PC-3 (cell line): ENCODE data around the gene ZNHIT6. TPM values are rescaled to one million over a fixed set of nuclear protein-coding genes. Genes with fewer than 3 reads are reported as not detected.
A peak's percentile ranks its signal among the peaks of the same experiment; 100 is the strongest.

ENCODE experiments used
- ATAC-seq: fragments of 200-7000 bp; cut with Tn5 transposase; 2 replicates; pipeline ENCODE4 v1.9.1; 2020; ENCODE audit warnings: mild to moderate bottlenecking, moderate library complexity
- BruUV-seq: library from RNA; stranded (reverse); fragments of 400-500 nt; replicated peaks from 2 replicates; lab custom pipeline; 2021; lab: Mats Ljungman, UMichigan
- CTCF ChIA-PET: fragments of 300-600 bp; sonication (Branson Sonifier 250); formaldehyde crosslinking; loops from one replicate; lab custom pipeline; 2022; ENCODE audit warnings: antibody characterized with exemption; lab: Charles Lee
- POLR2A ChIA-PET: fragments of 300-600 bp; sonication (Branson Sonifier 250); formaldehyde crosslinking; loops from one replicate; lab custom pipeline; 2022; ENCODE audit warnings: antibody characterized with exemption; ENCODE audit not compliant: unreplicated experiment; lab: Charles Lee
- DNase-seq: peaks from one replicate; pipeline ENCODE4 v3.0.0-alpha.2; 2015
- H2AFZ ChIP-seq: fragments of 300-600 bp; sonication (generic); 2 replicates; pipeline ENCODE4 v1.6.0; 2016; ENCODE audit warnings: antibody characterized with exemption, low read length
- H3F3A ChIP-seq: fragments of 300-600 bp; sonication (generic); one replicate; pipeline ENCODE4 v1.6.0; 2017; ENCODE audit warnings: antibody characterized with exemption, low read length, control low read depth, mild to moderate bottlenecking; ENCODE audit not compliant: unreplicated experiment
- H3K27ac ChIP-seq: fragments of 300-600 bp; sonication (generic); 2 replicates; pipeline ENCODE4 v1.5.1; 2016; ENCODE audit warnings: mild to moderate bottlenecking, low read length
- H3K27me3 ChIP-seq: fragments of 300-600 bp; sonication (generic); 2 replicates; pipeline ENCODE4 v1.6.1; 2016; ENCODE audit warnings: low read length, mixed read lengths
- H3K36me3 ChIP-seq: fragments of 300-600 bp; sonication (generic); 2 replicates; pipeline ENCODE4 v1.6.1; 2016; ENCODE audit warnings: low read depth, mixed run types, low read length, mixed read lengths
- H3K4me1 ChIP-seq: fragments of 300-600 bp; sonication (generic); 2 replicates; pipeline ENCODE4 v1.5.1; 2016; ENCODE audit warnings: low read length; ENCODE audit not compliant: insufficient read depth
- H3K4me2 ChIP-seq: fragments of 300-600 bp; sonication (generic); 2 replicates; pipeline ENCODE4 v1.6.0; 2016; ENCODE audit warnings: low read length
- H3K4me3 ChIP-seq: fragments of 300-600 bp; sonication (generic); 2 replicates; pipeline ENCODE4 v1.5.1; 2016; ENCODE audit warnings: mild to moderate bottlenecking, low read length, mixed read lengths
- H3K79me2 ChIP-seq: fragments of 300-600 bp; sonication (generic); 2 replicates; pipeline ENCODE4 v1.6.1; 2017; ENCODE audit warnings: low read length, mixed read lengths
- H3K9ac ChIP-seq: fragments of 300-600 bp; sonication (generic); 2 replicates; pipeline ENCODE4 v1.6.0; 2016; ENCODE audit warnings: mild to moderate bottlenecking, low read length
- H3K9me2 ChIP-seq: fragments of 300-600 bp; sonication (generic); replicated peaks from 2 replicates; pipeline ENCODE4 v1.6.1; 2016; ENCODE audit warnings: mixed run types, low read length, mixed read lengths
- H3K9me3 ChIP-seq: fragments of 300-600 bp; sonication (generic); 2 replicates; pipeline ENCODE4 v1.6.1; 2016; ENCODE audit warnings: low read length, mixed read lengths
- H4K20me1 ChIP-seq: fragments of 300-600 bp; sonication (generic); 2 replicates; pipeline ENCODE4 v1.6.1; 2016; ENCODE audit warnings: low read length, mixed read lengths
- CTCF ChIP-seq: fragments of 300-600 bp; sonication (generic); conservative IDR thresholded peaks from 2 replicates; pipeline ENCODE4 v1.5.1; 2017; ENCODE audit warnings: antibody characterized with exemption, low read depth, mild to moderate bottlenecking, low read length
- EZH2 ChIP-seq: fragments of 300-600 bp; sonication (generic); IDR thresholded peaks from one replicate; pipeline ENCODE4 v1.6.1; 2017; ENCODE audit warnings: antibody characterized with exemption, mild to moderate bottlenecking, low read length; ENCODE audit not compliant: unreplicated experiment
- EZH2phosphoT487 ChIP-seq: fragments of 300-600 bp; sonication (generic); IDR thresholded peaks from 2 replicates; pipeline ENCODE4 v1.6.1; 2018; ENCODE audit warnings: mild to moderate bottlenecking, antibody characterized with exemption, low read length, borderline replicate concordance
- intact Hi-C: fragments of 100-400 bp; cut with micrococcal nuclease; formaldehyde crosslinking; loops from 2 replicates; pipeline ENCODE4 v1.9.0; 2023
- total RNA-seq: library from RNA; depleted of rRNA; stranded (reverse); fragments of >200 nt; gene quantifications from 2 replicates; pipeline ENCODE4 v1.2.3, GENCODE V29; 2014

ZNHIT6 gene
- total RNA-seq, 1 experiment from 2014 or later = 18.3 TPM

GRCh38 chr1:85654066-85654782 lies 54.0 kb downstream of the ZNHIT6 start:
- peaks cover 14% of the 10 kb centered on the region for H3K79me2 ChIP-seq
- H3K9ac ChIP-seq = 0 out of 2 replicates have a peak overlapping the region, but pooled peaks have one; percentile 10
- peak overlapping the region; percentile 81 for H3K27ac ChIP-seq
- peaks cover 36% of the 10 kb centered on the region for H3K36me3 ChIP-seq
- no peaks in the 10 kb centered on the region for H3K27me3 ChIP-seq
- H3K4me2 ChIP-seq = peak overlapping the region; percentile 49
- H2AFZ ChIP-seq = no peak overlapping the region
- intact Hi-C loops = no loop called here
- H4K20me1 ChIP-seq = no peaks in the 10 kb centered on the region
- CTCF ChIA-PET = interaction anchor here (0.7 kb wide), 1 partner anchor 73 kb away, joined by 3 read pairs; the partner anchor contains the start of gene CCN1
- POLR2A ChIA-PET = interaction anchor here (1.3 to 1.8 kb wide), 2 partner anchors 25 to 74 kb away, joined by 8 to 13 read pairs; partner anchors contain the start of gene CCN1
- TF ChIP-seq EZH2phosphoT487 (no peak), CTCF (no peak), EZH2 (no peak)
- peaks cover 8% of the 10 kb centered on the region for H3F3A ChIP-seq
- H3K4me3 ChIP-seq = 0 out of 2 replicates have a peak overlapping the region, but pooled peaks have one; percentile 4
- peak; percentile 81 for ATAC-seq
- peaks cover 43% of the 10 kb centered on the region for H3K4me1 ChIP-seq
- DNase-seq = peak; percentile 82
- no TSS peak for BruUV-seq
- H3K9me3 ChIP-seq = no peaks in the 10 kb centered on the region
- H3K9me2 ChIP-seq = no peaks in the 10 kb centered on the region

GRCh38 chr1:85652327-85652726 lies 55.9 kb downstream of the ZNHIT6 start:
- intact Hi-C loops = no loop called here
- ATAC-seq = no peak
- H3K9ac ChIP-seq = no peak overlapping the region
- H3K4me2 ChIP-seq = no peak overlapping the region
- H3K4me1 ChIP-seq = peaks cover 39% of the 10 kb centered on the region
- H3K9me2 ChIP-seq = no peaks in the 10 kb centered on the region
- H3K9me3 ChIP-seq = no peaks in the 10 kb centered on the region
- DNase-seq = no peak
- H2AFZ ChIP-seq = no peak overlapping the region
- H3K4me3 ChIP-seq = no peak overlapping the region
- H3F3A ChIP-seq = peaks cover 7% of the 10 kb centered on the region
- BruUV-seq = no TSS peak
- no peak overlapping the region for H3K27ac ChIP-seq
- peaks cover 14% of the 10 kb centered on the region for H3K79me2 ChIP-seq
- no peaks in the 10 kb centered on the region for H4K20me1 ChIP-seq
- H3K27me3 ChIP-seq = no peaks in the 10 kb centered on the region
- TF ChIP-seq CTCF (no peak), EZH2phosphoT487 (no peak), EZH2 (no peak)
- peaks cover 47% of the 10 kb centered on the region for H3K36me3 ChIP-seq
- ChIA-PET CTCF (no interaction called here), POLR2A (no interaction called here)

GRCh38 chr1:85650645-85651044 lies 57.6 kb downstream of the ZNHIT6 start:
- no peak for TF ChIP-seq EZH2
- TF ChIP-seq EZH2phosphoT487 = no peak
- TF ChIP-seq CTCF = no peak
- peaks cover 23% of the 10 kb centered on the region for H3K4me1 ChIP-seq
- no peak overlapping the region for H3K4me2 ChIP-seq
- no peaks in the 10 kb centered on the region for H4K20me1 ChIP-seq
- no peaks in the 10 kb centered on the region for H3K9me2 ChIP-seq
- H3K9ac ChIP-seq = no peak overlapping the region
- no peak overlapping the region for H3K27ac ChIP-seq
- intact Hi-C loops = no loop called here
- H3K4me3 ChIP-seq = no peak overlapping the region
- H3K9me3 ChIP-seq = no peaks in the 10 kb centered on the region
- H3K27me3 ChIP-seq = no peaks in the 10 kb centered on the region
- POLR2A ChIA-PET = no interaction called here
- CTCF ChIA-PET = no interaction called here
- no peak overlapping the region for H2AFZ ChIP-seq
- no TSS peak for BruUV-seq
- DNase-seq = no peak
- peaks cover 10% of the 10 kb centered on the region for H3K79me2 ChIP-seq
- no peak for ATAC-seq
- peaks cover 5% of the 10 kb centered on the region for H3F3A ChIP-seq
- peaks cover 47% of the 10 kb centered on the region for H3K36me3 ChIP-seq
